Right lobe of liver (tissue), 4 donors: ENCODE data around the gene ACOX3.

Experiments
- POLR2A ChIP-seq: fragments of 450-650 bp; IDR thresholded peaks from one replicate; pipeline ENCODE4 v1.6.1; 2017; ENCODE audit warnings: antibody characterized with exemption, mild to moderate bottlenecking
- TF ChIP-seq, protein P1 (sequence below), 4 donors: fragments of 200-600 bp in 3 of 4; fragments of 450-650 bp in 1 of 4; IDR thresholded peaks; one replicate each; pipeline versions ENCODE4 v1.5.1 to v1.8.0; 2016 to 2022; ENCODE audit warnings: antibody characterized with exemption in 4 of 4, mild to moderate bottlenecking in 2 of 4
- donor health status: DM: no; HTN: no; CAD: no.
- donor health status: DM: no; HTN: no; CAD: no.
- donor health status: DM: no; HTN: yes; CAD: no.

DNA sequence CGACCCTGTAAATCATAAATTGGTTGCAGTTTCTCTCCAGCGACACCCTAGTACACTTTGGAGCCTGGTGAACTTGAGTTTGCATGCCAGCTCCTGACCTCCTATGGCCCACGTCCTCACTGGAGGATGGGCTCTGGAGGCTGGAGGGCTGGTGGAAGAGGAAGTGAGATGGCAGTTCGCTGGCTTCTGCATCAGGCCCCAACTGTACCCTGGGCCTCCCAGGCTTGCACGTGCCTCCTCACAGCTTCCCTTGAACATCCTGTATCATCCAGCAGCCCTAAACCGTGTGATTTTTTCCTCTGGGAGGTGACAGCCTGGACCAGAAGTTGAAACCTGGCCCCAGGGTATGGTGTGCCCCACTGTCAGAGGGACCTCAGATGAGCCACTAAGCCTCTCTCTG lies 92.5 kb downstream of the ACOX3 start:
- no peak for TF ChIP-seq POLR2A
- TF ChIP-seq, protein P1, sequence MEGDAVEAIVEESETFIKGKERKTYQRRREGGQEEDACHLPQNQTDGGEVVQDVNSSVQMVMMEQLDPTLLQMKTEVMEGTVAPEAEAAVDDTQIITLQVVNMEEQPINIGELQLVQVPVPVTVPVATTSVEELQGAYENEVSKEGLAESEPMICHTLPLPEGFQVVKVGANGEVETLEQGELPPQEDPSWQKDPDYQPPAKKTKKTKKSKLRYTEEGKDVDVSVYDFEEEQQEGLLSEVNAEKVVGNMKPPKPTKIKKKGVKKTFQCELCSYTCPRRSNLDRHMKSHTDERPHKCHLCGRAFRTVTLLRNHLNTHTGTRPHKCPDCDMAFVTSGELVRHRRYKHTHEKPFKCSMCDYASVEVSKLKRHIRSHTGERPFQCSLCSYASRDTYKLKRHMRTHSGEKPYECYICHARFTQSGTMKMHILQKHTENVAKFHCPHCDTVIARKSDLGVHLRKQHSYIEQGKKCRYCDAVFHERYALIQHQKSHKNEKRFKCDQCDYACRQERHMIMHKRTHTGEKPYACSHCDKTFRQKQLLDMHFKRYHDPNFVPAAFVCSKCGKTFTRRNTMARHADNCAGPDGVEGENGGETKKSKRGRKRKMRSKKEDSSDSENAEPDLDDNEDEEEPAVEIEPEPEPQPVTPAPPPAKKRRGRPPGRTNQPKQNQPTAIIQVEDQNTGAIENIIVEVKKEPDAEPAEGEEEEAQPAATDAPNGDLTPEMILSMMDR (IDR thresholded peaks at IDR 0.05) = no peak
